A549 treated with CpdA at 1 μM for 4 hours (cell line): ENCODE results near the gene DNPH1. TPM values are rescaled to one million over a fixed set of nuclear protein-coding genes. Genes with fewer than 3 reads are reported as not detected.

Source experiments
- total RNA-seq: library from RNA; stranded (reverse); fragments of 200-300 nt; extraction: Qiagen RNA extraction; gene quantifications from 5 replicates; pipeline ENCODE4 v1.2.3, GENCODE V29; 2022; ENCODE audit warnings: low read depth

DNPH1 gene, protein sequence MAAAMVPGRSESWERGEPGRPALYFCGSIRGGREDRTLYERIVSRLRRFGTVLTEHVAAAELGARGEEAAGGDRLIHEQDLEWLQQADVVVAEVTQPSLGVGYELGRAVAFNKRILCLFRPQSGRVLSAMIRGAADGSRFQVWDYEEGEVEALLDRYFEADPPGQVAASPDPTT
- 68.3 to 104 TPM (median 95.7 TPM) in 5 replicates for total RNA-seq

DNA sequence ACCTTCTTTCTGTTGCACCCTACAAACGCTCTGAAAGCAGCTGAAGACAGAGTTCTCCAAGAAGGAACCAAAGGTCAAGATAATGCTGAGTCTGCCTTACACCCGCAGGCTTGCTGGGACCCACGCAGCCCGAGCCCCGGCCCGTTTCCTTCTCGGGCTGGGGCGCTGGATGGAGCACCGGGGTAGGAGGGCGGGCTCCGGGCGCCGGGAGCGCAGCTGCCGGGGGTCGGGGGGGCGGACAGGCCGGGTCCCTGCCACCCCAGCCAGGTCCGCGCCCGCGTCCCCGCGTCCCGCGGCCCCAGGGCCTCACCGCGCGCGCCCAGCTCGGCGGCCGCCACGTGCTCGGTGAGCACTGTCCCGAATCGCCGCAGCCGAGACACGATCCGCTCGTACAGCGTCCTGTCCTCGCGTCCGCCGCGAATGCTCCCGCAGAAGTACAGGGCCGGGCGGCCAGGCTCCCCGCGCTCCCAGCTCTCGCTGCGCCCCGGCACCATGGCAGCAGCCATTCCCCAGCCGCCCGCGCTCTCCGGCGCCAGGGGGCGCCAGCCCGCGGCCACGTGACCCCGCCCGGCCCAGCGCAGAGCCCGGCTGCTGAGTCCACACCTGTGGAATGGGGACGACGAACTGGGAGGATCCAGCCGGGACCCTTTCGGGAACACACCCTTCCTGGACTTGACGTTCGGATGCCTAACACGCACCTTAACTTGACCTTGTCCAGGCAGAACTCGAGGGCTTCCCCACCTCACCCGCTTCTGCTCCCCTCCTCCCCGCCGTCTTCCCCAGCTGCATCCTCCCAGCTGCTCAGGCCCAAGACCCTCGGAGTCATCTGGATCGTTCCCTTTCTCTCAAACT, at the start of gene DNPH1:
TSS of gene DNPH1 (minus strand) at position 531 of the 852 bp plus-strand sequence. CDS start at position 506, 25 bp downstream.

DNA sequence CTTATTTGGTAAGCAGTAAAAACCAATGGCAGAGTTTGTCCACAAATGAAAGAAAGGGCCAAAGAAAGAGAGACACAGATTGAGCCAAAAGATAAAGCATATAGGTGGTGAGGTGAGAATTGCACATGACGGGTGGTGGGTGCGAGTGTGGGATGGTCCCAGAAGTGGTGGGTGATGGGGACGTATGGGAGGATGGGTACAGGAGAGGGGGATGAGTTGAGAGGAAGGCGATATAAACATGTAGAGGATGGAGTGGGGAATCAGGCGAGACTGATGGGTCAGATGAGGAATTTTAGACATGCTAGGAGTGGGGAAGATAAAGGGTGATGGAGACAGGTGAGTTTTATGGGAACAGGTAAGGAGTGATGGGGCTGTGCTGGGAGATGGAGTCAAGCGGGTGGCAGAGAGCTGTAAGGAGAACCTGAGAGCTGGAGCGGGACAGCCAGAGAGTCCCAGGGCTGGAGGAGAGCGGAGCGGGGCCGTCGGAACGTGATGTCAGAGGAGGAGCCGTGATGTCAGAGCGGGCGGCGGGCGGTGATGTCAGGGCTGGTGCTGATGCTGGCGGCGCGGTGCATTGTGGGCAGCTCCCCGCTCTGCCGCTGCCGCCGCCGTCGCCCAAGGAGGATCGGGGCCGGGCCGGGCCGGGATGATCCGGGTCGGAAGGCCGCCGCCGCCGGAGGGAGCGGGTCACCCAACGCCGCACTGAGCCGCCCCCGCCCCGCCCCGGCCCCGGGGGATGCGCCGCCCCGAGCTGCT, 13.8 kb upstream of the DNPH1 start, which contains the start of gene TTBK1:
TSS of gene TTBK1 (plus strand) at position 574 of the 756 bp plus-strand sequence. CDS start 3,180 bp downstream, outside the sequence.

DNA sequence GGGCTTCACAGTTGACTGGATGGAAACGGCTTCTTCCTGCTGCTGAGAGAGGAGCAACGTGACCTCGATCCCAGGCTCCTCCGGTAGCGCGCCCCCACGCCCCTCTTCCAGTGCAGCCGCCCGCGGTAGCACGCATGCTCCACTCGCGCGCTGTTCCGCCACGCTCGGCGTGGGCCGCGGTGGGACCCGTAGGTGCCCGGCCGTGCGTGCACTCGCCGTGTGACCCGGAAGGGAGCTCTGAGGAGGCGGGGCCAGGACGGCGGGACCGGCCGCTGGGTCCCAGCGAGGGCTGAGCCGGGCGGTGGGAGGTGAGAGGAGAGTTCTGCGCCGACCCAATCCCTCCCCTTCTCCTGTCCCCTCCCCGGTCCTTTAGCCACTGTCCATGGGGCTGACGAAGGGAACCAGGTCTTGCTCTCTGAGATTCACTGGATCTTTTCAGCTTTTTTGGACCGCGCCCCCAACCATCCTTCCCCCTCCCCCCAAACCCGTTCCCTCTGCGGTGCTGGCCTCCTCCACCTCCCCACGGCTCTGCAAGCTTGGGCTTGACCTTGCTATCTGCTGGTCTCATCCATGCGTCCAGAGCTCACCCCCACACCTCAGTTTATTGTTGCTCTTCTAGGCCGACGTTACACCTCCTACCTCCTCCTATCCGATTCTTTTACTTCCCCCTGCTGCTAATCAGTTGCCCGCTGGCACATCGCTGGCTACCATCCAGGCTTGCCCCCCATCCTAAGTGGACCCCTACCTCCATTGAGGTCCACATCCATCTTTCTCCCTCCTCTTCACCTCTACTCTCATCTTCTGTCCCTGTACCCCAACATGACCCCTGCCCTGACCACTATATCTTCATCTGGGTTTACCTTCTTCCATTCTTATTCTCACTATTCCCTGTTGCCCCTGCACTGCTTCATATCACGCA, 47.1 kb downstream of the DNPH1 start, which contains the start of gene CUL9:
TSS of gene CUL9 (plus strand) at position 255 of the 919 bp plus-strand sequence. CDS start 2,115 bp downstream, outside the sequence.

Other genes with a start within 250 kb of the DNPH1 start
- 26.7 to 30.0 TPM (median 28.5 TPM) in 5 replicates for gene PPP2R5D, start 244.9 kb downstream of the DNPH1 start, total RNA-seq
- 90.7 to 104 TPM (median 95.9 TPM) in 5 replicates for gene MEA1, start 215.5 kb downstream of the DNPH1 start, total RNA-seq
- 25.6 to 34.3 TPM (median 29.9 TPM) in 5 replicates for gene KLHDC3, start 215.2 kb downstream of the DNPH1 start, total RNA-seq
- gene RRP36, start 207.9 kb downstream of the DNPH1 start, total RNA-seq = 65.0 to 76.1 TPM (median 71.7 TPM) in 5 replicates
- gene CUL7, start 175.6 kb downstream of the DNPH1 start, total RNA-seq = 6.1 to 8.5 TPM (median 7.2 TPM) in 5 replicates
- 53.6 to 63.0 TPM (median 58.7 TPM) in 5 replicates for gene MRPL2, start 170.0 kb downstream of the DNPH1 start, total RNA-seq
- 6.1 to 8.2 TPM (median 7.0 TPM) in 5 replicates for gene KLC4, start 169.8 kb downstream of the DNPH1 start, total RNA-seq
- 4.7 to 5.3 TPM (median 5.0 TPM) in 5 replicates for gene PTK7, start 153.2 kb downstream of the DNPH1 start, total RNA-seq
- gene SRF, start 58.2 kb downstream of the DNPH1 start, total RNA-seq = 13.4 to 18.9 TPM (median 17.6 TPM) in 5 replicates
- 7.4 to 9.8 TPM (median 8.6 TPM) in 5 replicates for gene CUL9, start 47.3 kb downstream of the DNPH1 start, total RNA-seq
- 0.03 to 0.08 TPM (median 0.06 TPM) in 4 of 5 replicates, not detected in the other for gene TTBK1, start 14.0 kb upstream of the DNPH1 start, total RNA-seq
- gene SLC22A7, start 68.8 kb upstream of the DNPH1 start, total RNA-seq = not detected in 5 replicates
- 0.20 to 0.62 TPM (median 0.57 TPM) in 5 replicates for gene CRIP3, start 79.3 kb upstream of the DNPH1 start, total RNA-seq
- gene ZNF318, start 140.2 kb upstream of the DNPH1 start, total RNA-seq = 4.3 to 5.9 TPM (median 5.6 TPM) in 5 replicates
- 9.4 to 11.9 TPM (median 9.4 TPM) in 5 replicates for gene ABCC10, start 198.1 kb upstream of the DNPH1 start, total RNA-seq
- gene DLK2, start 226.1 kb upstream of the DNPH1 start, total RNA-seq = 2.7 to 7.1 TPM (median 5.8 TPM) in 5 replicates
- 16.2 to 21.4 TPM (median 20.3 TPM) in 5 replicates for gene TJAP1, start 248.1 kb upstream of the DNPH1 start, total RNA-seq